Natural killer cell treated with Interleukin-12 subunit alpha and Interleukin-12 subunit beta and Interleukin-15 and Interleukin-18, amount 100 ng/mL, for 72 hours (primary cell): ENCODE data around the gene MIF4GD. TPM values are rescaled to one million over a fixed set of nuclear protein-coding genes. Genes with fewer than 3 reads are reported as not detected.
A peak's percentile ranks its signal among the peaks of the same experiment; 100 is the strongest.

ENCODE experiments used
- ATAC-seq, 2 donors: fragments of 150-1000 bp; cut with Tn5 transposase in 1 of 2; sonication (Bioruptor Pico), chemical (Tn5 transposase) in 1 of 2; 2 replicates each; pipeline ENCODE4 v1.10.0; 2021
- DNase-seq: peaks from one replicate; pipeline ENCODE4 v3.0.0; 2022; ENCODE audit warnings: low spot score
- H3K27ac Mint-ChIP-seq, 2 donors: 1 replicate in 1 of 2; 2 replicates in 1 of 2; pipeline ENCODE4 v1.8.0; 2022; ENCODE audit warnings: mixed read lengths in 2 of 2, mild to moderate bottlenecking in 1 of 2, moderate library complexity in 1 of 2
- H3K27me3 Mint-ChIP-seq, 2 donors: 1 replicate in 1 of 2; 2 replicates in 1 of 2; pipeline ENCODE4 v1.8.0; 2022; ENCODE audit warnings: mixed read lengths in 2 of 2
- H3K36me3 Mint-ChIP-seq: one replicate; pipeline ENCODE4 v1.8.0; 2022; ENCODE audit warnings: mixed read lengths
- H3K4me1 Mint-ChIP-seq, 2 donors: 1 replicate in 1 of 2; 2 replicates in 1 of 2; pipeline ENCODE4 v1.8.0; 2022; ENCODE audit warnings: low read depth in 2 of 2, mixed read lengths in 2 of 2, mild to moderate bottlenecking in 1 of 2
- H3K4me3 Mint-ChIP-seq: one replicate; pipeline ENCODE4 v1.8.0; 2022; ENCODE audit warnings: mixed read lengths
- H3K9me3 Mint-ChIP-seq: 2 replicates; pipeline ENCODE4 v1.8.0; 2022; ENCODE audit warnings: mixed read lengths
- total RNA-seq, 2 donors: library from RNA; stranded (reverse); gene quantifications; one replicate each; pipeline ENCODE4 v1.2.3, GENCODE V29; 2022

Gene MIF4GD, protein sequence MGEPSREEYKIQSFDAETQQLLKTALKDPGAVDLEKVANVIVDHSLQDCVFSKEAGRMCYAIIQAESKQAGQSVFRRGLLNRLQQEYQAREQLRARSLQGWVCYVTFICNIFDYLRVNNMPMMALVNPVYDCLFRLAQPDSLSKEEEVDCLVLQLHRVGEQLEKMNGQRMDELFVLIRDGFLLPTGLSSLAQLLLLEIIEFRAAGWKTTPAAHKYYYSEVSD
- 10 to 100 TPM; 32.3 to 35.2 TPM for total RNA-seq

DNA sequence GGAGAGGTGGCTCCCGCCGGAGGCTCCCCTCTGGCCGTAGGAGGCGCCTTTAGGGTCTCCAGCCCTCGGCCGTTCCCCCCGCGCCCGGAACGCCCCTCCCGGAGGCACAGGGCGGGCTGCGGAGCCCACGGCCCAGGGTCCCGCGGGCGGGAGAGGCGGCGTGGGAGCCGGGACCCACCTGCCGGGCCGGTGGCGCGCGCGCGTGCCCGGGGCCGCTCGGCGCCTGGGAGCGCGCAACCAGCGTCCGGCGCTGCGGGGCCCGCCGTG lies at the start of gene MIF4GD:
Gene MIF4GD (minus strand): TSS at position 266 of the 267 bp plus-strand sequence. CDS start 1,036 bp downstream, outside the sequence.
- Mint-ChIP-seq H3K27ac (peak within 1 kb of the TSS; percentile 77 to 81), H3K9me3 (no peaks in the 10 kb centered on the region), H3K27me3 (no peaks in the 10 kb centered on the region), H3K36me3 (peaks cover 4% of the 10 kb centered on the region), H3K4me3 (peak within 1 kb of the TSS; percentile 91), H3K4me1 (peaks cover 23 to 30% of the 10 kb centered on the region in 2 donors)
- ATAC-seq, result peak in 1 of 2 donors; percentile 25
- no peak for DNase-seq

DNA sequence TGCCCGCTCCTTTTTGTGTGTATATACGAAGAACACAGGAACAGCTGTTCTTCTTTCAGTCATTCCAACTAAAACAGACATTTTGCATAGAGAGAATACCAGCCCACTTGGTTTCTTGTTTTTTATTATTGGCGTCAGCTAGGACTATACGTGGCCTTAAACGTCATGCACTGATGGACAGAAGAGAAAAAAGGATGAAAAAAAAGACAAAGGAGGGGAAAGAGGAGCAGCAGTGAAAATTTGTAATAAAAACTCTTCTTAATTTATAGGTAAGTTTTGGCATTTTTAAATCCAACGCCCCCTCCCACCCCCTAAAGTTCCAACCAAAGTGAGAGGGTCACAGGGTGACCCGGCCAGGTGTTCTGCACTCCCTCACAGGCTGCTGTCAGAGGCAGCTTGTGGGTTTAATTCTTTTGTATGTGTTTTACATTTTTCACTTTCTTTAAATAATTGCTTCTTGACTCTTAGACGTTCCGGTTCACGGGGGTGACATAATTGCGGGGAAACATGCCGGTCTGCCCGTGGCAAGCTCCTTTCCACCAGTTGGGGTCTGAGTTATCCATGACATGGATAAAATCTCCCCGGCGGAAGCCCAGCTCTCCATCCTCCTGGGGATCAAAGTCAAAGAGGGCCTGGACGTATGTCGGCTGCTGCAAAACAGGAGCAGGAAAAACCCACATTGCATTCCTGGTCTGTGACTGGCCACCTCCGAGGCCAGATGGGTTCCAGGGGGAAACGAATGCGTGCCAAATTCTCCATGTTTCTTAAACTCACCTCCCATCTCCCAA lies 49.1 kb upstream of the MIF4GD start:
- no peak overlapping the region for H3K27ac Mint-ChIP-seq
- no peaks in the 10 kb centered on the region for H3K27me3 Mint-ChIP-seq
- peaks cover 3 to 10% of the 10 kb centered on the region in 2 donors for H3K4me1 Mint-ChIP-seq
- no peak overlapping the region for H3K4me3 Mint-ChIP-seq
- no peak for DNase-seq
- H3K36me3 Mint-ChIP-seq, result no peaks in the 10 kb centered on the region
- no peaks in the 10 kb centered on the region for H3K9me3 Mint-ChIP-seq
- ATAC-seq, result no peak

DNA sequence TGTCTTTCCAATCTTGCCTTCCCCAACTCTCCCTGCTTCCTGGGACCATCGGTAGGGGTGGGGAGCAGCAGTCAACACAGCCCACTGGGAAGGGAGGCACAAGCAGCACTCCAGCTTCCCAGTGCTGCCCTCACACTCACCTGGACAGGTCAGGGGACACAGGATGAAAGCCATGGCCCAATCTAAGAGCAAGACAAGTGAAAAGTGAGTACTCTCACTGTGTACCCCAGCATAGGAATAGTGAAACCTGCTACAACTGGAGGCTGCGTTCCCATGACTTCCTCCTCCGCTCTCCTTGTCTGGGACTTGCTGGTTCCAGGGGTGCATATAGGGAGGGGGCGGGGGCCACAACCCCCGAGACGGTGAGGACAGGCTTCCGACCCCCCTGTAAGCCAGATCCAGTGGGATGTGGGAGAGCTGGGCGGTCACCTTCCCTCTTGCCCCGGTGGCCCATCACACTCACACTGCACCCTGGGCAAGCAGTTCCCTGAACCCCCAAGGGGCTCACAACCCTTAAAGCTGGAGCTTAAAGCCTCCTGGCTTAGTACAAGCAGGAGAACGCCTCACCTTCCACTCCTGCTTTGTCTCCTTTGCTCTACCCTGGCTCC lies 47.7 kb upstream of the MIF4GD start:
- Mint-ChIP-seq H3K36me3 (no peaks in the 10 kb centered on the region), H3K27ac (no peak overlapping the region), H3K27me3 (no peaks in the 10 kb centered on the region), H3K9me3 (no peaks in the 10 kb centered on the region), H3K4me3 (no peak overlapping the region), H3K4me1 (peaks cover 6 to 16% of the 10 kb centered on the region in 2 donors)
- DNase-seq (no peak), ATAC-seq (no peak)

DNA sequence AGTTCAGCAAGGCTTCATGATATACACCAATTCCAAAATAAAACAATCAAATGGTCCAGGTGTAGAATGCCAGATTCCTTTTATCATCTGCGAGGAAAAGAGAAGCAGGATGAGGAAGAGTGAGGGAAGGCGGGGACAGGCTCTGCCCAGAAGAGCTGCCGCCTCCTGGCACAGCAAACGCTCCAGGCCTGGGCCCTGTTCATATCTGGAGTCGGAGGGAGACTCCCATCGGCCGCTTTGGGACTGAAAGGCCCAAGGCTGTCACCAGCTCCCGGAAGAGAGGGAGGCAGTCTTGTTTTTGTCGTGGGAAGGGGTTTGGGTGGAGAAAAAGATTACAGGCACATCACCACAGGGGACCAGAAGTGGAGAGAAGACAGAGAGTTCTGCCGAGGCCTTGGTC lies 47.2 kb upstream of the MIF4GD start:
- H3K36me3 Mint-ChIP-seq, result no peaks in the 10 kb centered on the region
- H3K27ac Mint-ChIP-seq, result no peak overlapping the region
- DNase-seq (no peak), ATAC-seq (no peak)
- peaks cover 7 to 15% of the 10 kb centered on the region in 2 donors for H3K4me1 Mint-ChIP-seq
- H3K4me3 Mint-ChIP-seq, result no peak overlapping the region
- H3K27me3 Mint-ChIP-seq, result no peaks in the 10 kb centered on the region
- no peaks in the 10 kb centered on the region for H3K9me3 Mint-ChIP-seq

DNA sequence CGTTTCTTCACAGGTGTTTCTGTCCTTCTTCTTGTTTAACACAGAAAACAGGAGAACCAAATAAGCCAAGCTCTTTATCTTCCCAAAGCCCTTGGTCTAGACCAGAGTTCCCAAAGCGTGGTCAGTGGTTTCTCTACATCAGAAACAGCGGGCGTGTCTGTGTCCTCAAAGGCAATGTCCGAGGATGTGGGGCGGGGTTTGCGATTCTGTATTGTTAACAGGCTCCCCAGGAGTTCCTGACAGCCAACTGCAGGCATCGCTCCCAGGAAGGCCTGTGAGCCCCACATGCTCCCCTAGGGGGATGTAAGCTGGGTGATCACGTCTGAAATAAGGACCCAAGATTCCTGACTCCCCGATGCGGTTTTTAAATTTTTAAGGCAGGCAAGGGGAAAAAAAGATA lies 46.6 kb upstream of the MIF4GD start:
- ATAC-seq (no peak), DNase-seq (no peak)
- H3K27ac Mint-ChIP-seq, result peak overlapping the region; percentile 35 to 52
- H3K4me3 Mint-ChIP-seq, result no peak overlapping the region
- H3K9me3 Mint-ChIP-seq, result no peaks in the 10 kb centered on the region
- H3K27me3 Mint-ChIP-seq, result no peaks in the 10 kb centered on the region
- no peaks in the 10 kb centered on the region for H3K36me3 Mint-ChIP-seq
- peaks cover 9 to 13% of the 10 kb centered on the region in 2 donors for H3K4me1 Mint-ChIP-seq

DNA sequence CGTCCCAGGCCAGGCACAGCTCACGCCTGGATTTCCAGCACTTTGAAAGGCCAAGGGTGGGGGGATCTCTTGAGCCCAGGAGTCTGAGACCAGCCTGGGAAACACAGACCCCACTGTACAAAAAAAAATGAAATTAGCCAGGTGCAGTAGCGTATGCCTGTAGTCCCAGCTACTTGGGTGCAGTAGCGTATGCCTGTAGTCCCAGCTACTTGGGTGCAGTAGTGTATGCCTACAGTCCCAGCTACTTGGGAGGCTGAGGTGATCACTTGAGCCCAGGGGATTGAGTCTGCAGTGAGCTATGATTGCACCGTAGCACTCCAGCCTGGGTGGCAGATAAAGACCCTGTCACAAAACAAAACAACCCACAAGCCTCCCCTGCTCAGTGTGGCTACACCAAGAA lies 45.2 kb upstream of the MIF4GD start:
- DNase-seq (no peak), ATAC-seq (peak in 1 of 2 donors; percentile 18)
- Mint-ChIP-seq H3K4me3 (no peak overlapping the region), H3K9me3 (no peaks in the 10 kb centered on the region), H3K4me1 (peaks cover 11 to 13% of the 10 kb centered on the region in 2 donors), H3K36me3 (no peaks in the 10 kb centered on the region), H3K27me3 (no peaks in the 10 kb centered on the region), H3K27ac (no peak overlapping the region)

DNA sequence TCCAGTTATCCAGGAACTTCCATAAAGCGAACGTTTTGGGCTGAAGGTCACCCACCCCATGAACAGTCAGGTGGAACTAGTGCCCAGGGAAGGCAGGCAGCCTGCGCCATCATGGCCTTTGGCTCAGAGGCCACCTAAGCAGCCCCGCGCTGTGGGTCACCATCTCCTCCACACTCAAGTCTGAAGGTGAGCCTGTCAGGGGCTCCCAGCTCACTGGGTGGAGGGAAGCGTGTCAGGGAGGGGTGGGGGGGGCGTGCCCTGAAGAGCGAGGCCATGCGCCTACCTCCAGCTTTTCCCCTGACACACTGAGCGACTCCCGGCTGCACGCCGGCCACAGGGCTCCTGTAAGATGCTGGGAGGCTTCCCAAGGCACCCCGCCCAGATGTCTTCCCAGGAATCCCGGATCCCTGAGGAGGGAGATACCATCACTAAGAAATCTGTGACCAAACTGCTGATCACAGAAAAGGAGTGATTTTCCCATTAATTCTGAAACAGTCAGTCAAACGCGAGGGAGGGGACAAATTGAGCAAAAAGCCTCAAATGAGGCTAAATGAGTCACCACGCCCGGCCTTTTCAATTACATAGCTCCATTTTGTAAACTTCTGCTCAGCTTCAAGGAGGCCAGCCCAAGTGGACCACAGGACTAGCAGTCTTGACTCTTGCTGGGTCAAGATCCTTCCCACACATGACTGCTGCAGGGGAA lies 44.7 kb upstream of the MIF4GD start:
- no peaks in the 10 kb centered on the region for H3K36me3 Mint-ChIP-seq
- no peaks in the 10 kb centered on the region for H3K27me3 Mint-ChIP-seq
- no peak overlapping the region for H3K27ac Mint-ChIP-seq
- no peak overlapping the region for H3K4me3 Mint-ChIP-seq
- DNase-seq (no peak), ATAC-seq (peak in 1 of 2 donors; percentile 48)
- no peaks in the 10 kb centered on the region for H3K9me3 Mint-ChIP-seq
- H3K4me1 Mint-ChIP-seq, result peaks cover 11 to 13% of the 10 kb centered on the region in 2 donors

DNA sequence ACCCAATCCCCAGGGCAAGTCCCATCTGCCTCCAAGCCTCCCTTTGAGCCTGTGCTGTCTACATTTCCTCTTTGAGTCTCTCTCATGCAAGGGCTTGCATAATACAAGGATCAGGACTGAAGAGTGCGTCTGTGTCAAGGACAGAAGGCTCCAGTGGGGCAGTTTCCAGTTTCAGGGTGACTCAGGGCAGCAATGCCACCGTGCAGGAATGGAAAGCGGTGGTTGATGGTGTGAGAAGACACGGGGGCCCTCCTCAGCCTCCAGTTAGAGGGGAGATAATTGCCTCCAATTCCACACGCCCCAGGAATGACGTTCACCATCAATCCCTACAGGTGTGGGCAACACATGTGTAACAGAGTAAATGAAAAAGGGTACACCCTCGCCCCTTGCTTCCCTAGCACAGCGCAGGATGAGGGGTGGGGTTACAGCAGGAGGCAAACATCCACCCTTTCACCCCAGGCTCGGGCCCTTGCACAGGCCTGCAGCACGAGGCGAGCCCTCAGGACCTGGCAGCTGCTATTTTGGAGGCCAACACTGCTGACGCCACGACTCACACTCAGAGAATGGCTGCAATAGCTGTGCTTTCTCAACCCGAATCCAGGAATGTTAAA lies 43.0 kb upstream of the MIF4GD start:
- H3K27ac Mint-ChIP-seq, result peak overlapping the region; percentile 32 to 59
- peaks cover 11 to 13% of the 10 kb centered on the region in 2 donors for H3K4me1 Mint-ChIP-seq
- no peaks in the 10 kb centered on the region for H3K9me3 Mint-ChIP-seq
- no peaks in the 10 kb centered on the region for H3K27me3 Mint-ChIP-seq
- peak overlapping the region; percentile 49 for H3K4me3 Mint-ChIP-seq
- DNase-seq (no peak), ATAC-seq (peak; percentile 80)
- no peaks in the 10 kb centered on the region for H3K36me3 Mint-ChIP-seq

DNA sequence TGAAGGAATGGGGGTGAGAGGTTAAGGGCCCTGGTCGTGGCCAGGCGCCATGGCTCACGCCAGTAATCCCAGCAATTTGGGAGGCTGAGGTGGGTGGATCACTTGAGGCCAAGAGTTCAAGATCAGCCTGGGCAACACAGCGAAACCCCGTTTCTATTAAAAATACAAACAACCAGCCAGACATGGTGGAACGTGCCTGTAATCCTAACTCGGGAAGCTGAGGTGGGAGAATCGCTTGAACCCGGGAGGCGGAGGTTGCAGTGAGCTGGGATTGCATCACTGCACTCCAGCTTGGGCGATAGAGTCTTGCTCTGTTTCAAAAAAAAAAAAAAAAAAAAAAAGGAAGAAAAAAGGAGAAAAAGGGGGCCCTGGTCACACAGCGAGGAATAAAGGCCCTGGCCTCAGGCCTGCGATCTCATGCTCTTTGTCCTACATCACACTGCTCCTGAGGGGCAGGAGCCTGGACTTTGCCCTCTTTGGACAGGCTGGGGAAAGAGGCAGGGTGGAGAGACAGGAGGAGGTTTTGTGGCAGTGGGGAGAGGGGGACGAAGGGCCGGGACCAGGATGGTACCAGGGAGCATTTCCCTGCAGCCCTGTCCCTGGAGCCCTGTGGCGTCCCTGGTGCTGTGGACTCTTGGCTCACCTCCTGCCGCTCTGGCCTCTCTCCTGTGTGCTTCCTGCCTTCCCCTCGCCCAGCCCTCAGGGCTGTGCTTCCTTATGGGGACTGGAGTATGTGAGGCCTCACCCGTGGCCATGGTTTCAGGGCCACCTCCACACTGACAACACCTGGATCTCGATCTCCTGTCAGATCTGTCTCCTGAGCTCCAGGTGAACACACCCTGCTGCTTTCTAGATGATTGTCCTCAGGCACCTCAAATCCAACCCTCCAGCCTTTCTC lies 38.0 kb upstream of the MIF4GD start:
- H3K9me3 Mint-ChIP-seq, result no peaks in the 10 kb centered on the region
- peaks cover 5 to 11% of the 10 kb centered on the region in 2 donors for H3K4me1 Mint-ChIP-seq
- DNase-seq (no peak), ATAC-seq (no peak)
- no peaks in the 10 kb centered on the region for H3K36me3 Mint-ChIP-seq
- no peaks in the 10 kb centered on the region for H3K27me3 Mint-ChIP-seq
- H3K4me3 Mint-ChIP-seq, result no peak overlapping the region
- H3K27ac Mint-ChIP-seq, result peak overlapping the region in 1 of 2 donors; percentile 3

DNA sequence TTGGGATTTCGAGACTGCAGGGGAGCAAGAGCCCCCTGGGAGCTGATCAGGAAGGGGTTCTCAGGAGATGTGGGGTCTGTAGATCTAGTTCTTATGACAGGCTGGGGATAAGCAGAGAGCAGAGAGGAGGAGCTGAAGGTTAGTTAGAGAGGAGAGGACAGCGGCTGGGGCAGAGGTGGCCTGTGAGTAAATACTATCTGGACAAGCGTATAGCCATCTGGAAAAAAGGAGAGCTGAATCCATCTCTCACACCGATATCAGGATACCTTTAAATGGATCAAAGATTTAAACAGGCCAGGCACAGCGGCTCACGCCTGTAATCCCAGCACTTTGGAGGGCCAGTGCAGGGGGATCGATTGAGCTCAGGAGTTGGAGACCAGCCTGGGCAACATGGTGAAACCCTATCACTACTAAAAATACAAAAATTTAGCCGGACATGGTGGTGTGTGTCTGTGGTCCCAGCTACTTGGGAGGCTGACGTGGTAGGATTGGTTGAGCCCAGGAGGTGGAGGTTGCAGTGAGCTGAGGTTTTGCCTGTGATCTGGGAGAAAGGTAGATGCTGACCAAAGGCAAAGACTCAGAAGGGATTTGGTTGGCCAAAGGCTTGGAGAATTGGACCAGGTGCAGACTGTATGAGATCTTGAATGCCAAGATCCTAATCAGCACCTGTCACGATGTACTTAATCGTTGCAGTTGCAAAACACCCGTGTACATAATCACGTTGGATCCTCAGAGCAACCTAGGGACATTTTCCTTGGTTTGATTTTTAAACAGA lies 37.1 kb upstream of the MIF4GD start:
- ATAC-seq (no peak), DNase-seq (no peak)
- Mint-ChIP-seq H3K36me3 (no peaks in the 10 kb centered on the region), H3K4me3 (no peak overlapping the region), H3K27me3 (no peaks in the 10 kb centered on the region), H3K4me1 (peaks cover 0 to 6% of the 10 kb centered on the region in 2 donors), H3K27ac (peak overlapping the region in 1 of 2 donors; percentile 5), H3K9me3 (no peaks in the 10 kb centered on the region)

DNA sequence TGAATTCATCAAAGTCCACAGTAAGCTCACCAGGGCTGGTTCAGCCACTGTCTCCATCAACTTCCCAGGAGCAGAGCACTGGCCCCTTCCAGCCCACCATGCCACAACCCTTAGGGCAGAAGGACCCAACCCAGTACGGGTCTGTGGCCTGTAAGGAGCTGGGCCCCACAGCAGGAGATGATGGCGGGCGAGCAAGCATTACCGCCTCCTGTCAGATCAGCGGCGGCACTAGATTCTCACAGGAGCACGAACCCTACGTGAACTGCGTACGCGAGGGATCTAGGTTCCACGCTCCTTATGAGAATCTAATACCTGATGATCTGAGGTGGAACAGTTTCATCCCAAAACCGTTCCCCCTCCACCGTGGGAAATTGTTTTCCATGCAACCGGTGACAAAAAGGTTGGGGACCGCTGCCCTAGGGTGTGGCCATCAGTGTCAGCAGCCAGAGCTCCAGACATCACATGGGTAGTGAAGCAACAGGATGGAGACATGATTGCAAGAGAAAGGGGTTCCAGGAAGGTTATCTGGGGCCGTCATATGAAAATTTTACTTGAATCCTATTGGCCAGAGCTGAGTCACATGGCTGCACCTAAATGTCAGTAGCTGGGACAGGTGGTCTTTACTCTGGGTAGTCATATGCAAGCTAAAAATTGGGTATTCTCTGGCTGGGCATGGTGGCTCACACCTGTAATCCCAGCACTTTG lies 30.6 kb upstream of the MIF4GD start:
- Mint-ChIP-seq H3K27me3 (no peaks in the 10 kb centered on the region), H3K9me3 (no peaks in the 10 kb centered on the region), H3K27ac (no peak overlapping the region), H3K4me3 (no peak overlapping the region), H3K4me1 (peaks cover 2 to 7% of the 10 kb centered on the region in 2 donors), H3K36me3 (no peaks in the 10 kb centered on the region)
- no peak for ATAC-seq
- no peak for DNase-seq

DNA sequence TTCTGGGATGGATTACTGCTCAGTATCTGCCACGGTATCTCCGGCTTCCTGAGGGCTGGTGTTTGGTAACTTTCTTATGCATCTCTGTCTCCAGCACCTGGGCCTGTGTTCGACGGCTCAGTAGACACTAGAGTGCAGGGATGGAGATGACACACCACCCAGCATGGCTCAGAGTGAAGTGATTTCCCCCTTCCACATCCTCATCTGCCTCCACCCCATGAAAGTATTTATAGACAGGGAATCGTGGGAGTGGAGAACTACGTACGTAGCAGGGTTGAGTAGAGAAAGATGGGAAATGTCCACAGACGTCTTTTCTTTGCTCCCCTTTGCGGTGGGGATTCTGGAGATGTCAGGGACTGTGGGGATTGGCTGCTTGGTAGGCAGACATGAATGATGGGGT lies 30.0 kb upstream of the MIF4GD start:
- ATAC-seq (peak in 1 of 2 donors; percentile 17), DNase-seq (no peak)
- Mint-ChIP-seq H3K4me3 (no peak overlapping the region), H3K36me3 (no peaks in the 10 kb centered on the region), H3K27me3 (no peaks in the 10 kb centered on the region), H3K9me3 (no peaks in the 10 kb centered on the region), H3K27ac (peak overlapping the region; percentile 12 to 26), H3K4me1 (peaks cover 2 to 7% of the 10 kb centered on the region in 2 donors)
